Measurements from ENCODE around the gene RNU5D-1.

DNA sequence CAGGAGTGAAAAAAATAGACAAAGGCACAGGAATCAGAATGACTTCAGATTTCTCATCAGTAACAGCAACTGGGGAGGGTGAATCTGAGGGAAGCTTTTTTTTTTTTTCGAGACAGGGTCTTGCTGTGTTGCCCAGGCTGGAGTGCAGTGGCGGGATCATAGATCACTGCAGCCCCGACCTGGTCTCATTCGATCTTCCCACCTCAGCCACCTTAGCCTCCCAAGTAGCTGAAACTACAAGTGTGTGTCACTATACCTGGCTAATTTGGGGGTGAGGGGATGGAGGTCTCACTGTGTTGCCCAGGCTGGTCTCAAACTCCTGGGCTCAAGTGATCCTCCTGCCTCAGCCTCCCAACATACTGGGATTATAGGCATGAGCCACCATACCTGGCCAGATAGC lies 45.8 kb downstream of the RNU5D-1 start:
- TF ChIP-seq, protein P1, sequence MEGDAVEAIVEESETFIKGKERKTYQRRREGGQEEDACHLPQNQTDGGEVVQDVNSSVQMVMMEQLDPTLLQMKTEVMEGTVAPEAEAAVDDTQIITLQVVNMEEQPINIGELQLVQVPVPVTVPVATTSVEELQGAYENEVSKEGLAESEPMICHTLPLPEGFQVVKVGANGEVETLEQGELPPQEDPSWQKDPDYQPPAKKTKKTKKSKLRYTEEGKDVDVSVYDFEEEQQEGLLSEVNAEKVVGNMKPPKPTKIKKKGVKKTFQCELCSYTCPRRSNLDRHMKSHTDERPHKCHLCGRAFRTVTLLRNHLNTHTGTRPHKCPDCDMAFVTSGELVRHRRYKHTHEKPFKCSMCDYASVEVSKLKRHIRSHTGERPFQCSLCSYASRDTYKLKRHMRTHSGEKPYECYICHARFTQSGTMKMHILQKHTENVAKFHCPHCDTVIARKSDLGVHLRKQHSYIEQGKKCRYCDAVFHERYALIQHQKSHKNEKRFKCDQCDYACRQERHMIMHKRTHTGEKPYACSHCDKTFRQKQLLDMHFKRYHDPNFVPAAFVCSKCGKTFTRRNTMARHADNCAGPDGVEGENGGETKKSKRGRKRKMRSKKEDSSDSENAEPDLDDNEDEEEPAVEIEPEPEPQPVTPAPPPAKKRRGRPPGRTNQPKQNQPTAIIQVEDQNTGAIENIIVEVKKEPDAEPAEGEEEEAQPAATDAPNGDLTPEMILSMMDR (conservative IDR thresholded peaks at IDR 0.05 in 1 of 2, IDR thresholded peaks at IDR 0.05 in 1 of 2; ENCODE audit: extremely low read depth in 1 of 2, insufficient read depth in 1 of 2, low read depth in 1 of 2, low read length in 2 of 2), result no peak
- TF ChIP-seq EZH2 (IDR thresholded peaks at IDR 0.05; ENCODE audit: borderline replicate concordance, low read length), result no peak

Data from mammary epithelial cell (primary cell).